Suprapubic skin (tissue), 4 donors: ENCODE results near the gene THPO. TPM values are rescaled to one million over a fixed set of nuclear protein-coding genes. Genes with fewer than 3 reads are reported as not detected.

Source experiments
- DNase-seq, 2 donors: peaks; one replicate each; pipeline ENCODE4 v3.0.0-alpha.2; 2019; ENCODE audit warnings: low spot score in 2 of 2
- H3K27ac ChIP-seq: fragments of 200-600 bp; sonication (generic); one replicate; pipeline ENCODE4 v1.5.1; 2019
- H3K27me3 ChIP-seq: fragments of 200-600 bp; sonication (generic); one replicate; pipeline ENCODE4 v1.5.1; 2019
- H3K36me3 ChIP-seq: fragments of 200-600 bp; sonication (generic); one replicate; pipeline ENCODE4 v1.5.1; 2019
- H3K4me1 ChIP-seq: fragments of 200-600 bp; sonication (generic); one replicate; pipeline ENCODE4 v1.5.1; 2019
- H3K4me3 ChIP-seq: fragments of 200-600 bp; sonication (generic); one replicate; pipeline ENCODE4 v1.5.1; 2019; ENCODE audit warnings: mild to moderate bottlenecking
- H3K9me3 ChIP-seq: fragments of 200-600 bp; sonication (generic); one replicate; pipeline ENCODE4 v1.5.1; 2019
- EP300 ChIP-seq: sonication (generic); formaldehyde crosslinking; IDR thresholded peaks from one replicate; pipeline ENCODE4 v1.6.1; 2017; ENCODE audit warnings: antibody characterized with exemption
- POLR2A ChIP-seq, 2 donors: fragments of 450-650 bp; IDR thresholded peaks; one replicate each; pipeline ENCODE4 v1.6.1; 2017; ENCODE audit warnings: antibody characterized with exemption in 2 of 2, mild to moderate bottlenecking in 2 of 2, moderate library complexity in 2 of 2
- POLR2AphosphoS5 ChIP-seq, 3 donors: sonication (generic); formaldehyde crosslinking; IDR thresholded peaks; one replicate each; pipeline ENCODE4 v1.6.1; 2017; ENCODE audit warnings: antibody characterized with exemption in 3 of 3
- WGBS: methylation state at CpG from one replicate; pipeline ENCODE4 v1.1.5; 2018; 5-methylcytosine and 5-hydroxymethylcytosine counted together
- total RNA-seq, 4 donors: library from RNA; depleted of rRNA; stranded (reverse); fragments of >200 nt; gene quantifications; one replicate each; pipeline ENCODE4 v1.1.0, GENCODE V29; 2016
- TF ChIP-seq, protein P1 (sequence below), 2 donors: fragments of 200-600 bp in 1 of 2; fragments of 450-650 bp in 1 of 2; sonication (generic) in 1 of 2; IDR thresholded peaks; one replicate each; pipeline ENCODE4 v1.5.1; 2016 to 2019; ENCODE audit warnings: antibody characterized with exemption in 2 of 2, mild to moderate bottlenecking in 1 of 2, moderate library complexity in 1 of 2

Gene THPO
- total RNA-seq, 4 donors from 2014 or later = 0.93 TPM; not detected in 3

DNA sequence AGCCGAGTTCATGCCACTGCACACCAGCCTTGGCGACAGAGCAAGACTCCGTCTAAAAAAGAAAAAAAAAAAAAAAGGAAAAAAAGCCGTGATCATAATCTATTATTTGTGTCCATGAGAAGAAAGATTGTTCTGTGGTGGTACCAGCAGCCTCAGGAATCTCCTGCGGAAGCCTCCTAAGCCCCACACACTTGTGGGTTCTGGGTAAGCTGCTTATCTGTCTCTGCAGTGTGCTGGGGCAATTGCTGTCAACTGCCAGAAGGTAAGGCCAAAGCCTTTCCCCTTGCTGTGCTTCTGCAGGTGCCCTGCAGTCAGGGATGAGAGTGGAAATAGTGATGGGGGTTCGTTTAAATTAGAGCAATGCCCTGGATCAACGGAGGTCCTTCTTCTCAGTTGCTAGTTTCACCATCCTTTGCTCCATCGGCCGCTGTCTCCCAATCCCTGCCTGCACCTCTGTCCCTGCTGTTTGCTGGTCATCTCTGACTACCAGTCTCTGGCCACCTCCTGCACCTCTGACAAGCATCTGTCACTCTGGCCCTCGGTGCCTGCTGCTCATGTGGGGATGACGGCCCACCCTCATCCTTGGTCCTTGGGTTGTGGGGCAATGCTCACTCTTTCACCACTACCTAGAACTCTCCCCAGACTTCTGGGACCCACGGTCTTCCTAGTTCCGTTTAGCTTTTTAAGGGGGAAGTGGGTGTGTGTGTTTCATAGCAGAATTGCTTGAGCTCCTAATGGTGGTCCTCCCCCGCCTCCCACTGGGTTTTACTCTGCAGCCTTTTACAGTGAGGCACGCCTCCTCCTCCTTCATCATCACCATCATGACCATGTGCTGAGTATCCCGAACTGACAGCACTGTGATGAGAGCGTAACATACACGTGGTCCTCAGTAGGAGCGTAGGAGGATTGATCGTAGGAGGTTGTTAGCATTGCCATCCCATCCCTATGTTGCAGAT, 27.3 kb upstream of the THPO start:
- WGBS = 82% methylated on average over 20 of the region's 20 CpGs
- TF ChIP-seq EP300 (no peak), POLR2A (IDR thresholded peaks at IDR 0.05) (no peak), POLR2AphosphoS5 (IDR thresholded peaks at IDR 0.05) (no peak)
- TF ChIP-seq, protein P1, sequence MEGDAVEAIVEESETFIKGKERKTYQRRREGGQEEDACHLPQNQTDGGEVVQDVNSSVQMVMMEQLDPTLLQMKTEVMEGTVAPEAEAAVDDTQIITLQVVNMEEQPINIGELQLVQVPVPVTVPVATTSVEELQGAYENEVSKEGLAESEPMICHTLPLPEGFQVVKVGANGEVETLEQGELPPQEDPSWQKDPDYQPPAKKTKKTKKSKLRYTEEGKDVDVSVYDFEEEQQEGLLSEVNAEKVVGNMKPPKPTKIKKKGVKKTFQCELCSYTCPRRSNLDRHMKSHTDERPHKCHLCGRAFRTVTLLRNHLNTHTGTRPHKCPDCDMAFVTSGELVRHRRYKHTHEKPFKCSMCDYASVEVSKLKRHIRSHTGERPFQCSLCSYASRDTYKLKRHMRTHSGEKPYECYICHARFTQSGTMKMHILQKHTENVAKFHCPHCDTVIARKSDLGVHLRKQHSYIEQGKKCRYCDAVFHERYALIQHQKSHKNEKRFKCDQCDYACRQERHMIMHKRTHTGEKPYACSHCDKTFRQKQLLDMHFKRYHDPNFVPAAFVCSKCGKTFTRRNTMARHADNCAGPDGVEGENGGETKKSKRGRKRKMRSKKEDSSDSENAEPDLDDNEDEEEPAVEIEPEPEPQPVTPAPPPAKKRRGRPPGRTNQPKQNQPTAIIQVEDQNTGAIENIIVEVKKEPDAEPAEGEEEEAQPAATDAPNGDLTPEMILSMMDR (IDR thresholded peaks at IDR 0.05) = no peak
- no peaks in the 10 kb centered on the region for H3K9me3 ChIP-seq
- H3K27ac ChIP-seq = no peak overlapping the region
- H3K4me3 ChIP-seq = no peak overlapping the region
- no peak for DNase-seq
- H3K36me3 ChIP-seq = no peaks in the 10 kb centered on the region
- H3K4me1 ChIP-seq = no peaks in the 10 kb centered on the region
- no peaks in the 10 kb centered on the region for H3K27me3 ChIP-seq

DNA sequence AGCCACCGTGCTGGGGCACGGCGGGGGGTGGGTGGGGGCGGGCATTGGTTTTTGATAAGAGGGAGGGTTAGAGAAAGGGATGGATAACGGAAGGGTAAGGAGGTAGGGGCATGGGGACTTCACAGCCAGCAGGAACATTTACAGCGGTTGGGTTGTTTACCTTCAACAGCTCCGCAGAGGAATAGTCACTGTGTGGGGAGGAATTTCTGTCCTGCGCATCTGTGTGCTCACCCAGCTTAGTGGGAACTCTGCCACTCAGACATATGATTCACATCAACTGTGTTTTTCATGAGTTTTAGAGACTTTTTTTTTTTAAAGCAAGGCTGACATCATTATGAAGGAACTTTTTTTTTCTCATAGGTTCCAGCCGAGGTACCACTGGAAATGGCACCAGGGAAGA, 21.4 kb upstream of the THPO start:
- no peak overlapping the region for H3K4me3 ChIP-seq
- TF ChIP-seq POLR2A (IDR thresholded peaks at IDR 0.05) (no peak), EP300 (no peak), POLR2AphosphoS5 (IDR thresholded peaks at IDR 0.05) (no peak)
- TF ChIP-seq, protein P1 (IDR thresholded peaks at IDR 0.05) = no peak
- H3K4me1 ChIP-seq = no peaks in the 10 kb centered on the region
- no peak overlapping the region for H3K27ac ChIP-seq
- 20% methylated on average over 9 of the region's 9 CpGs for WGBS
- H3K9me3 ChIP-seq = no peaks in the 10 kb centered on the region
- no peaks in the 10 kb centered on the region for H3K27me3 ChIP-seq
- DNase-seq = no peak
- no peaks in the 10 kb centered on the region for H3K36me3 ChIP-seq

DNA sequence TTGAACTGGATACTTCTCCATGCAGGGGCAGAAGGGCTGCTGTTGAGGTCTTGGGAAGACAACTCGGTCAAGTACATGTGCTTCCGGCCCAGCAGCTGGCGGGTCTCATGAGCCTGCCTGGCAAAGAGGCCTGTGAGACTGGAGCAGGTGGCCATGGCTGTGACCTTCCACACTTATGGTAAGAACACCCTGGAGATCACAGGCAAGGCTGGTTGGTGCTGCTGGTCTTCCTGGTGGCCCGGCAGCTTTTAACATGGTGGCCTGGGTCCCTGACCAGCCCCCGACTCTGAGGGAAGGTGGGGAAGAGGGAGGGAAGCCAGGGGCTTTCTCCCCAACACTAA, 17.3 kb upstream of the THPO start:
- Histone ChIP-seq H3K4me1 (no peaks in the 10 kb centered on the region), H3K9me3 (no peaks in the 10 kb centered on the region), H3K27ac (no peak overlapping the region), H3K27me3 (no peaks in the 10 kb centered on the region), H3K4me3 (no peak overlapping the region), H3K36me3 (no peaks in the 10 kb centered on the region)
- no peak for TF ChIP-seq POLR2A (IDR thresholded peaks at IDR 0.05)
- TF ChIP-seq, protein P1 (IDR thresholded peaks at IDR 0.05) = no peak
- no peak for TF ChIP-seq EP300
- TF ChIP-seq POLR2AphosphoS5 (IDR thresholded peaks at IDR 0.05) = no peak
- no peak for DNase-seq
- 76% methylated on average over 5 of the region's 5 CpGs for WGBS

DNA sequence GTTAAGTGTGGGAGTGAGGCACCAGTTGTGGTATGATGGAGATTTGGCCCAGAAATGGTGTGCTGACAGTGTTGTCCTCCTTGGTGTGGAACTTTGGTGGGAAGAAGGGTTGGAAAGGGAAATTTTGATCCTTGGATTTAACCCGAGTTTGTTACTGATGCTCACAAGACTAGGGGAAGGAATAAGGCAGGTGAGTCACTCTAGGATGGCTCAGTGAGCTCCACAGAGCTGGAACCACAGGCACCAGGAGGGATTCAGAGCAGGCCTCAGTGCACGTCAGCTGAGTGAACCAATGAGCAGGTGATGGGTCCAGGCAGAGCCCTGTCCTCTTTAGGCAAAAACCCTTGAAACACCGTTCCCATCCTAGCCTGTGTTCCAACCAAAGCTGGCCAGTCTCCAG, 13.3 kb upstream of the THPO start:
- no peaks in the 10 kb centered on the region for H3K4me1 ChIP-seq
- no peak for DNase-seq
- peaks cover 6% of the 10 kb centered on the region for H3K27me3 ChIP-seq
- H3K36me3 ChIP-seq = peaks cover 3% of the 10 kb centered on the region
- H3K9me3 ChIP-seq = no peaks in the 10 kb centered on the region
- H3K27ac ChIP-seq = no peak overlapping the region
- TF ChIP-seq EP300 = no peak
- TF ChIP-seq, protein P1 (IDR thresholded peaks at IDR 0.05) = no peak
- TF ChIP-seq POLR2A (IDR thresholded peaks at IDR 0.05) = no peak
- no peak for TF ChIP-seq POLR2AphosphoS5 (IDR thresholded peaks at IDR 0.05)
- H3K4me3 ChIP-seq = no peak overlapping the region
- 80% methylated on average over 3 of the region's 3 CpGs for WGBS

DNA sequence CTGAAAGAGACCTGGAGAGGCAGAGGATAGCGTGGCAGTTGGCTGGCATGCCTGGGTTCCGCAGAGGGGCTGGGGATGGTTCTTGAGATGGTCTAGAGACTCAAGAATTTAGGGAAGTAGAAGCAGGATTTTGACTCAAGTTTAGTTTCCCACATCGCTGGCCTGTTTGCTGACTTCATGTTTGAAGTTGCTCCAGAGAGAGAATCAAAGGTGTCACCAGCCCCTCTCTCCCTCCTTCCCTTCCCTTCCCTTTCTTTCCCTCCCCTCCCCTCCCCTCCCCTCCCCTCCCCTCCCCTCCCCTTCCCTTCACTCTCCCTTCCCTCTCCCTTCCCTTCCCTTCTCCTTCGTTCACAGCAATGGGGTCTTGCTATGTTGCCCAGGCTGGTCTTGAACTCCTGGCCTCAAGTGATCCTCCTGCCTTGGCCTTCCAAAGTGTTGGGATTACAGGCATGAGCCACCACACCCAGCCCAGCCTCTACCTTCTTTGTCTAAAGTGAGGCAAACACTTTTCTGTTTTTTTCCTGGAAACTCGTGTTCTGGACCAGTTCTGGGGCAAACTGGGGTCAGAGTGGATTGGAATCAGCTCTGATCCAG, 12.0 kb upstream of the THPO start:
- H3K4me1 ChIP-seq = no peaks in the 10 kb centered on the region
- no peak for TF ChIP-seq POLR2AphosphoS5 (IDR thresholded peaks at IDR 0.05)
- no peak for TF ChIP-seq EP300
- TF ChIP-seq, protein P1 (IDR thresholded peaks at IDR 0.05) = no peak
- TF ChIP-seq POLR2A (IDR thresholded peaks at IDR 0.05) = no peak
- no peaks in the 10 kb centered on the region for H3K9me3 ChIP-seq
- no peak overlapping the region for H3K27ac ChIP-seq
- WGBS = 93% methylated on average over 5 of the region's 5 CpGs
- peaks cover 3% of the 10 kb centered on the region for H3K36me3 ChIP-seq
- DNase-seq = no peak
- H3K4me3 ChIP-seq = no peak overlapping the region
- peaks cover 11% of the 10 kb centered on the region for H3K27me3 ChIP-seq
